ENCODE results near the gene C11orf21. TPM values are rescaled to one million over a fixed set of nuclear protein-coding genes. Genes with fewer than 3 reads are reported as not detected.

Gene C11orf21
- total RNA-seq, 1 experiment from 2014 or later = 0.09 TPM

DNA sequence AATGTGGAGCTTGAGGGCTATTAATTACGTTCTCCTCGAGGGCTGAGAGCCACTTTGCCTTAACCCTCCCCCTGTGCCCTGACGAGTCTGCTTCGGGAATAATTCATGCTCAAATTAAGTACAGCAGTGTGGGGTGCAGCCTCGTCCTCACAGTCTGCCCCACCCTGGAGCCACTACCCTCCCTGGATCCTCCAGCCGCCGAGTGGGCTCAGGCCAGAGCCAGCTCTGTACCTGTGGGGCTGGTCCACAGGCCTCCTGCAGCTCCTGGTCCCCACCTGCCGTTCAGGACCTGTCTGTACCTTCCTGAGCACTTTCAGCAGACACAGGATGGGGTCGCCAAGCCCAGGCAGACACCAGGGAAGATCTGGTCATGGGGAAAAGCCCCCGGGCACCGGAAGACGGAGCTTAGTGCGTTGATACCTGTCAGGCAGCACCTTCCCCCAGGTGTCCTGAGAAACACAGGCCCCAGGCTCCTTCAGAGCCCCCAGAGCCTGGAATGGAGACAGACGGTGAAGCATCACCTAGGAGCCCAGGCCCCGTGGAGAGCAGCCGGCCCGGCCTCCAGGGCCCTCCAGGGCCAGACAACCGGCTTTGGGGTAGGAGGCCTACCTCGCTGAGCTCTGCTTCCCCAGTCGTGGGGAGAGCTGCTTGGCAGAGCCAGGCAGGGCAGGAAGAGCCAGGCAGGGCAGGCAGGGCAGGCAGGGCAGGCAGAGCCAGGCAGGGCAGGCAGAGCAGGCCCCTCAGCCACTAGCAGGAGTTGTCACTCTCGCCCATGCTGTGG lies 9.8 kb upstream of the C11orf21 start:
- Histone ChIP-seq H3K9me3 (no peaks in the 10 kb centered on the region), H3K4me1 (no peaks in the 10 kb centered on the region), H3K4me3 (ENCODE audit: low read depth, low read length) (no peak overlapping the region), H3K27me3 (replicated peaks; ENCODE audit: control insufficient read depth, insufficient read depth, low read length) (no peaks in the 10 kb centered on the region), H3K36me3 (ENCODE audit: control insufficient read depth, insufficient read depth, low read length) (no peaks in the 10 kb centered on the region)
- H3K27ac Mint-ChIP-seq (ENCODE audit: unreplicated experiment) = no peak overlapping the region
- H3K27me3 Mint-ChIP-seq (ENCODE audit: insufficient read depth, unreplicated experiment) = no peaks in the 10 kb centered on the region
- no peaks in the 10 kb centered on the region for H3K9me3 Mint-ChIP-seq (ENCODE audit: unreplicated experiment)
- H3K4me1 Mint-ChIP-seq (ENCODE audit: low read depth, unreplicated experiment) = no peaks in the 10 kb centered on the region
- H3K36me3 Mint-ChIP-seq (ENCODE audit: insufficient read depth, unreplicated experiment) = no peaks in the 10 kb centered on the region
- peak in 1 of 2 experiments; percentile 44 for DNase-seq
- intact Hi-C loops (cut with micrococcal nuclease; ENCODE audit: unreplicated experiment) = no loop called here
- no peak overlapping the region for H3K4me3 Mint-ChIP-seq (ENCODE audit: unreplicated experiment)
- POLR2A ChIA-PET = no interaction called here
- BruUV-seq (replicated peaks) = no TSS peak
- CTCF ChIA-PET = interaction anchor here (9.8 kb wide), 1 partner anchor 109 kb away, joined by 128 read pairs; no protein-coding TSS in a partner anchor
- TF ChIP-seq, protein P1, sequence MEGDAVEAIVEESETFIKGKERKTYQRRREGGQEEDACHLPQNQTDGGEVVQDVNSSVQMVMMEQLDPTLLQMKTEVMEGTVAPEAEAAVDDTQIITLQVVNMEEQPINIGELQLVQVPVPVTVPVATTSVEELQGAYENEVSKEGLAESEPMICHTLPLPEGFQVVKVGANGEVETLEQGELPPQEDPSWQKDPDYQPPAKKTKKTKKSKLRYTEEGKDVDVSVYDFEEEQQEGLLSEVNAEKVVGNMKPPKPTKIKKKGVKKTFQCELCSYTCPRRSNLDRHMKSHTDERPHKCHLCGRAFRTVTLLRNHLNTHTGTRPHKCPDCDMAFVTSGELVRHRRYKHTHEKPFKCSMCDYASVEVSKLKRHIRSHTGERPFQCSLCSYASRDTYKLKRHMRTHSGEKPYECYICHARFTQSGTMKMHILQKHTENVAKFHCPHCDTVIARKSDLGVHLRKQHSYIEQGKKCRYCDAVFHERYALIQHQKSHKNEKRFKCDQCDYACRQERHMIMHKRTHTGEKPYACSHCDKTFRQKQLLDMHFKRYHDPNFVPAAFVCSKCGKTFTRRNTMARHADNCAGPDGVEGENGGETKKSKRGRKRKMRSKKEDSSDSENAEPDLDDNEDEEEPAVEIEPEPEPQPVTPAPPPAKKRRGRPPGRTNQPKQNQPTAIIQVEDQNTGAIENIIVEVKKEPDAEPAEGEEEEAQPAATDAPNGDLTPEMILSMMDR (IDR thresholded peaks at IDR 0.05; ENCODE audit: insufficient read depth in 1 of 2, low read depth in 1 of 2, low read length in 1 of 2, severe bottlenecking in 1 of 2, unreplicated experiment in 1 of 2) = no peak

DNA sequence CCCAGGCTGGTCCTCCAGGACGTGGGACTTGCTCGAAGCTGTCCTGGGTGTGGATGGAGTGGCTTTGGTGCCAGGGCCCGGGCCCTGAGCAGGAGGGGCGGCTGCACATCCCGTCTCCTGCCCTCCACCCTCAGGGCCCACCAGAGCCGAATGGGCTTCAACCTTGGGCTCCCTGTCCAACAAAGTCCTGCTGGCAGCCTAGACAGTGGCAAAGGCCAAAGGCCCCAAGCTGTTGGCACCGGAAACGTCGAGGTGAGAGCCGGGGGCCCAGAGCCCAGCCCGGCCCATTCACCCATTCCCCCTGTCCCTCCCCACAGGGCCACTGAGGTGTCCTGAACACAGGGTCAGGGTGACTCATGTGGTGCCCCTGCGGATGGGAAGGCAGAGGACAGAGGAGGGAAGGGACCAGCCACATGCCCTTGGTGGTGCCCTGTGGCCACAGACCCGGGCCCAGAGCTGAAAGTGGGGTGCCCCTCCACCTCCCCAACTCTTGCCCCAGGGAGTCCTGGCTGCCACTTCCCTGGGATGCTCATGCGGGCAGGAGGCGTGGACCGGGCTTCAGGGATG lies 9.2 kb upstream of the C11orf21 start:
- Histone ChIP-seq H3K9me3 (no peaks in the 10 kb centered on the region), H3K4me3 (ENCODE audit: low read depth, low read length) (no peak overlapping the region), H3K27me3 (replicated peaks; ENCODE audit: control insufficient read depth, insufficient read depth, low read length) (no peaks in the 10 kb centered on the region), H3K4me1 (no peaks in the 10 kb centered on the region), H3K36me3 (ENCODE audit: control insufficient read depth, insufficient read depth, low read length) (no peaks in the 10 kb centered on the region)
- Mint-ChIP-seq H3K9me3 (ENCODE audit: unreplicated experiment) (no peaks in the 10 kb centered on the region), H3K27ac (ENCODE audit: unreplicated experiment) (no peak overlapping the region), H3K4me3 (ENCODE audit: unreplicated experiment) (no peak overlapping the region), H3K36me3 (ENCODE audit: insufficient read depth, unreplicated experiment) (no peaks in the 10 kb centered on the region), H3K27me3 (ENCODE audit: insufficient read depth, unreplicated experiment) (no peaks in the 10 kb centered on the region), H3K4me1 (ENCODE audit: low read depth, unreplicated experiment) (no peaks in the 10 kb centered on the region)
- TF ChIP-seq, protein P1 (IDR thresholded peaks at IDR 0.05; ENCODE audit: insufficient read depth in 1 of 2, low read depth in 1 of 2, low read length in 1 of 2, severe bottlenecking in 1 of 2, unreplicated experiment in 1 of 2) = no peak
- CTCF ChIA-PET = interaction anchor here (9.8 kb wide), 1 partner anchor 109 kb away, joined by 128 read pairs; no protein-coding TSS in a partner anchor
- intact Hi-C loops (cut with micrococcal nuclease; ENCODE audit: unreplicated experiment) = no loop called here
- no TSS peak for BruUV-seq (replicated peaks)
- POLR2A ChIA-PET = no interaction called here
- peak in 1 of 2 experiments; percentile 15 for DNase-seq

DNA sequence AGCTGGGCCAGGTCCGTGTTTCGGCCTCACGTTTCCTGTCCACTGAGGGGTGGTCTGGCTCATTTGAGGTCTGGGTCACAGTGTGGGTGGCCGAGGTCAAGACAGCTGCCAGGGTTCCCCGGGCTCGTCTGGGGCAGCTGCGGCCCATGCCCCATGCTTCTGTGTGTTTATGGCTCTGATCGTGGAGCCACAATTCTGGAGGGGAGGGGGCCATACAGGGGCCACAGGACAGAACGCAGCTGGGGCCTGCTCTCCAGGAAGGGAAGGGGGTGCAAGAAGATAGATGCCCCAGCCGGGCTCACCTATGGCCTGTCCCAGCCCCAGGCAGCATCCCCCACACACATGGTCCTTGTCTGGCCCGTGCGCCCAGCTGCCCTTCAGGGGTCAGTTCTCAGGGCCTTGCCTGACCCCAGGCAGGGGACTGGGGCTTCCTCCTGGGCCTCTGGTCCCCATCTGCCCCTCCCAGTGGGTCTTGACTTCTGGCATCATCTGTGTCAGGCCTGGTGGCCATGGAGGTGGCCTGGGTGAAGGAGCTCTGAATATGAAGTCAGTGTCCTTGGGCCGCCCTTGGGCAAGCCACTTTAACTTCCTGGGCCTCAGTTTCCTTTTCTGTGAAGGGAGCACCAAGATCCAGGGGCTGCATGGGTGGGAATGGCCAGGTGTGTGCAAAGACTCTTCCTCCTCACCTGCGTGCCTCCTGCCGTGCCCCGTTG lies 8.5 kb upstream of the C11orf21 start:
- ChIA-PET POLR2A (interaction anchor here (0.7 kb wide), 1 partner anchor 68 kb away, joined by 5 read pairs; no protein-coding TSS in a partner anchor), CTCF (interaction anchor here (9.8 kb wide), 1 partner anchor 110 kb away, joined by 128 read pairs; no protein-coding TSS in a partner anchor)
- H3K27me3 ChIP-seq (replicated peaks; ENCODE audit: control insufficient read depth, insufficient read depth, low read length) = no peaks in the 10 kb centered on the region
- H3K9me3 ChIP-seq = no peaks in the 10 kb centered on the region
- no peaks in the 10 kb centered on the region for H3K4me1 Mint-ChIP-seq (ENCODE audit: low read depth, unreplicated experiment)
- no peaks in the 10 kb centered on the region for H3K36me3 ChIP-seq (ENCODE audit: control insufficient read depth, insufficient read depth, low read length)
- H3K4me3 Mint-ChIP-seq (ENCODE audit: unreplicated experiment) = no peak overlapping the region
- TF ChIP-seq, protein P1 (IDR thresholded peaks at IDR 0.05; ENCODE audit: insufficient read depth in 1 of 2, low read depth in 1 of 2, low read length in 1 of 2, severe bottlenecking in 1 of 2, unreplicated experiment in 1 of 2) = no peak
- BruUV-seq (replicated peaks) = no TSS peak
- DNase-seq = no peak
- no peak overlapping the region for H3K27ac Mint-ChIP-seq (ENCODE audit: unreplicated experiment)
- no peaks in the 10 kb centered on the region for H3K9me3 Mint-ChIP-seq (ENCODE audit: unreplicated experiment)
- H3K4me3 ChIP-seq (ENCODE audit: low read depth, low read length) = no peak overlapping the region
- H3K27me3 Mint-ChIP-seq (ENCODE audit: insufficient read depth, unreplicated experiment) = no peaks in the 10 kb centered on the region
- peaks cover 5% of the 10 kb centered on the region for H3K4me1 ChIP-seq
- intact Hi-C loops (cut with micrococcal nuclease; ENCODE audit: unreplicated experiment) = no loop called here
- no peaks in the 10 kb centered on the region for H3K36me3 Mint-ChIP-seq (ENCODE audit: insufficient read depth, unreplicated experiment)

Data from Caco-2 (cell line).